Kidney (tissue), 14 donors: ENCODE measurements around the gene DHRS3. TPM values are rescaled to one million over a fixed set of nuclear protein-coding genes. Genes with fewer than 3 reads are reported as not detected.

Source experiments
- DNase-seq, 5 donors: peaks; one replicate each; pipeline ENCODE4 v3.0.0-alpha.2; 2013 to 2020
- FAIRE-seq: peaks from 2 replicates; lab custom pipeline; 2012; peaks lifted over from hg19 to GRCh38; lab: Jason Lieb, UNC
- H3K27ac ChIP-seq, 2 donors: one replicate each; pipeline ENCODE4 v1.7.0; 2013; ENCODE audit warnings: low read depth in 2 of 2, low read length in 2 of 2, inconsistent platforms in 1 of 2
- H3K27me3 ChIP-seq: one replicate; pipeline ENCODE4 v1.7.1; 2013; ENCODE audit warnings: low read length, inconsistent platforms; ENCODE audit not compliant: control insufficient read depth, insufficient read depth
- H3K36me3 ChIP-seq, 3 donors: one replicate each; pipeline versions ENCODE4 v1.7.0 to v1.7.1; 2013; ENCODE audit warnings: low read length in 3 of 3, control low read depth in 1 of 3, inconsistent platforms in 1 of 3; ENCODE audit not compliant: insufficient read depth in 3 of 3, control insufficient read depth in 2 of 3
- H3K4me1 ChIP-seq, 3 donors: one replicate each; pipeline versions ENCODE4 v1.7.0 to v1.7.1; 2013; ENCODE audit warnings: low read length in 3 of 3, inconsistent platforms in 1 of 3, low read depth in 1 of 3; ENCODE audit not compliant: control insufficient read depth in 2 of 3, insufficient read depth in 2 of 3
- H3K4me3 ChIP-seq, 3 donors: one replicate each; pipeline versions ENCODE4 v1.7.0 to v1.8.1; 2013; ENCODE audit warnings: low read length in 3 of 3, control low read depth in 1 of 3, inconsistent platforms in 1 of 3
- H3K9ac ChIP-seq, 3 donors: one replicate each; pipeline versions ENCODE4 v1.7.0 to v1.7.1; 2013; ENCODE audit warnings: low read length in 3 of 3, control low read depth in 1 of 3, inconsistent platforms in 1 of 3
- H3K9me3 ChIP-seq, 3 donors: one replicate each; pipeline versions ENCODE4 v1.7.0 to v1.7.1; 2013; ENCODE audit warnings: low read length in 3 of 3, control low read depth in 1 of 3, inconsistent platforms in 1 of 3; ENCODE audit not compliant: control insufficient read depth in 2 of 3, insufficient read depth in 1 of 3
- CTCF ChIP-seq: IDR thresholded peaks from 3 replicates; pipeline ENCODE4 v1.5.1; 2012; ENCODE audit warnings: mild to moderate bottlenecking, moderate library complexity, borderline replicate concordance; ENCODE audit not compliant: insufficient read depth; ENCODE audit errors: extremely low read depth
- intact Hi-C: fragments of 100-400 bp; cut with DNase I; formaldehyde crosslinking; loops from one replicate; pipeline ENCODE4 v1.11.1; 2022
- polyA plus RNA-seq: library from polyadenylated mRNA; stranded (reverse); fragments of 350-450 nt; fragmentation: Illumina TruSeq; extraction: RNeasy Lipid Tissue Mini Kit (QIAGEN cat#74804); gene quantifications from one replicate; pipeline ENCODE4 v1.2.3, GENCODE V29; 2014; ENCODE audit warnings: low read depth, low replicate concordance; ENCODE audit not compliant: insufficient read depth
- total RNA-seq: library from RNA; stranded (reverse); fragmentation: NEBNext Ultra II Directional; extraction: Animal tissue kit (Norgen Biotek cat#: 25700); gene quantifications from one replicate; pipeline ENCODE4 v1.2.1, GENCODE V29; 2021
- donor health status: control.
- donor health status: control.
- donor health status: control.
- donor health status: control.
- donor health status: control.
- donor health status: DM: yes; HTN: yes; CAD: no.
- donor health status: Normal renal cell carcinoma (clear cell type).

The DHRS3 gene
- total and polyA plus RNA-seq, 2 donors from 2014 or later, result 44.8 to 97.1 TPM

- DNase-seq (no peak), FAIRE-seq (no peak)
- peak overlapping the region in 1 of 2 donors; percentile 17 for H3K27ac ChIP-seq
- H3K36me3 ChIP-seq, result no peaks in the 10 kb centered on the region
- H3K4me3 ChIP-seq, result no peak overlapping the region
- H3K4me1 ChIP-seq, result peaks cover 4 to 34% (median 19%) of the 10 kb centered on the region in 3 donors
- H3K27me3 ChIP-seq, result no peaks in the 10 kb centered on the region
- no peaks in the 10 kb centered on the region for H3K9me3 ChIP-seq
- intact Hi-C loops, result no loop called here
- peak overlapping the region in 1 of 3 donors; percentile 74 for H3K9ac ChIP-seq
- TF ChIP-seq CTCF, result no peak
Observed at GRCh38 chr1:12620931-12621330, 2.9 kb upstream of the DHRS3 start.

GRCh38 chr1:12620488-12620865 is 2.5 kb upstream of the DHRS3 start:
- Histone ChIP-seq H3K36me3 (no peaks in the 10 kb centered on the region), H3K4me1 (peaks cover 4 to 34% (median 19%) of the 10 kb centered on the region in 3 donors), H3K27me3 (no peaks in the 10 kb centered on the region), H3K9ac (peak overlapping the region in 1 of 3 donors; percentile 74), H3K27ac (peak overlapping the region; percentile 17 to 35), H3K4me3 (peak overlapping the region in 2 of 3 donors; percentile 7 to 95), H3K9me3 (no peaks in the 10 kb centered on the region)
- FAIRE-seq, result no peak
- TF ChIP-seq CTCF, result no peak
- intact Hi-C loops, result no loop called here
- DNase-seq, result no peak

- no peaks in the 10 kb centered on the region for H3K9me3 ChIP-seq
- H3K4me3 ChIP-seq, result peak overlapping the region in 2 of 3 donors; percentile 84 to 95
- peak; percentile 92 for TF ChIP-seq CTCF
- peak overlapping the region; percentile 95 to 98 for H3K27ac ChIP-seq
- FAIRE-seq, result no peak
- intact Hi-C loops, result no loop called here
- no peaks in the 10 kb centered on the region for H3K27me3 ChIP-seq
- peaks cover 4 to 34% (median 19%) of the 10 kb centered on the region in 3 donors for H3K4me1 ChIP-seq
- H3K36me3 ChIP-seq, result no peaks in the 10 kb centered on the region
- H3K9ac ChIP-seq, result peak overlapping the region in 2 of 3 donors; percentile 86 to 97
- DNase-seq, result peak; percentile 92 to 96 (median 94)
Observed at GRCh38 chr1:12619792-12620487, 1.9 kb upstream of the DHRS3 start.
